HTERT RPE-1 (cell line): ENCODE results near the gene CAT.

Source experiments
- in situ Hi-C: fragments of 300-500 bp; cut with MboI; formaldehyde crosslinking; loops from 4 replicates; pipeline ENCODE4 v1.14.3; 2020; ENCODE audit warnings: low sequenced_read_pairs

CAT gene

GRCh38 chr11:34519595-34520235 lies 81.0 kb downstream of the CAT start:
- in situ Hi-C loops = no loop called here

GRCh38 chr11:34521265-34521664 lies 82.5 kb downstream of the CAT start:
- in situ Hi-C loops = no loop called here
